KBM-7 (cell line): ENCODE data around the gene KCNK7.

Experiments used
- DNase-seq: peaks from one replicate; pipeline ENCODE4 v3.0.0-alpha.2; 2015
- in situ Hi-C: fragments of 300-500 bp; cut with MboI; formaldehyde crosslinking; loops from 2 replicates; pipeline ENCODE4 v1.14.3; 2020; ENCODE audit warnings: low sequenced_read_pairs, low pct_unique_long_range_greater_than_20kb, mixed read lengths

Gene KCNK7

DNA sequence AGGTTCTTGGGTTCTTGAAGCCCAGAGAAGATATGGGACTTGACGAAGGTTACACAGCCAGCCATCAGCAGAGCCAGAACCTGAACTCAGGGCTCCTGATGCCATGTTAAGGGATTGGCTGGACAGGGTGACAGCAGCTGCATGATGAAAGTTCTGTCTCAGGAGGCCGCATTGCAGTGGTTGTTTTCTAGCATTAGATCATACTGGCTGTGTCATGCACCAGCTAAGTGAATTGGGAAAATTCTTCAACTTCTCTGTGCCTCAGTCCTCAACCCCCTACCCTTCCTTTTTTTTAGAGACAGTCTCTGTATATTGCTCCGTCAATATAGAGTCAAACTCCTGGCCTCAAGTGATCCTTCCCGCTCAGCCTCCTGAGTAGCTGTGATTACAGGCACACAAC, 32.0 kb downstream of the KCNK7 start:
- in situ Hi-C loops = no loop called here
- no peak for DNase-seq

DNA sequence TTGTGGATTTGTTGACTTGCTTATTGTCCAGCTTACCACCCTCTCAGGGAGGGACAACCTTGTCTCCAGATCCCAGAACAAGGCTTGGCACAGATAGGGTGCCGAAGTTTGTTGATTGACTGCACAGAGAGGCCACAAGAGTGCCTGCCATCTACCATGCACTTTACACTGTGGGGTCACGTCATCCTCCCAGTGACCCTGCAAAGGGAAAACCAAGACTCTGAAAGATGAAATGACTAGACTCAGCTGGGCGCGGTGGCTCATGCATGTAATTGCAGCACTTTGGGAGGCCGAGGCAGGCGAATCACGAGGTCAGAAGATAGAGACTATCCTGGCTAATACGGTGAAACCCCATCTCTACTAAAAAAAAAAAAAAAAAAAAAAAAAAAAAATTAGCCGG, 32.8 kb downstream of the KCNK7 start:
- in situ Hi-C loops = no loop called here

DNA sequence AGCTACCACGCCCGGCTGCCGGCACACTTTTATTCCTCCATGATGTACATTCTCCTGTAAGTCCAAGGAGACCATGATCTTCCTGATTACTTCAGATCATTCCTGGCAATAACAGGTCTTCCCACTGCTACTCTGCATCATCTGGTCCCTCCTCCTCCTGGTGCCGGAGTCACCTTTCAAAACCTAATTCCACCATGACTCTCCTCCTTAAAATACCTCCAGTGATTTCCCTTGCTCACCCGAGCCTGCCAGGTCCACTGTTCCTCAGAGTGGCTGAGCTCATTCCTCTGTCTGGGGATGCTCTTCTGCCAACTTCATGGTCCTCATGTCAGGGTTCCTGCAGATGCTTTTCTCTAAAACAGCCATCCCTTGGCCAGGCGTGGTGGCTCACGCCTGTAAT, 33.6 kb downstream of the KCNK7 start:
- in situ Hi-C loops = no loop called here
- no peak for DNase-seq

More for the DNA sequence above, 32.8 kb downstream of the KCNK7 start:
- no peak for DNase-seq

DNA sequence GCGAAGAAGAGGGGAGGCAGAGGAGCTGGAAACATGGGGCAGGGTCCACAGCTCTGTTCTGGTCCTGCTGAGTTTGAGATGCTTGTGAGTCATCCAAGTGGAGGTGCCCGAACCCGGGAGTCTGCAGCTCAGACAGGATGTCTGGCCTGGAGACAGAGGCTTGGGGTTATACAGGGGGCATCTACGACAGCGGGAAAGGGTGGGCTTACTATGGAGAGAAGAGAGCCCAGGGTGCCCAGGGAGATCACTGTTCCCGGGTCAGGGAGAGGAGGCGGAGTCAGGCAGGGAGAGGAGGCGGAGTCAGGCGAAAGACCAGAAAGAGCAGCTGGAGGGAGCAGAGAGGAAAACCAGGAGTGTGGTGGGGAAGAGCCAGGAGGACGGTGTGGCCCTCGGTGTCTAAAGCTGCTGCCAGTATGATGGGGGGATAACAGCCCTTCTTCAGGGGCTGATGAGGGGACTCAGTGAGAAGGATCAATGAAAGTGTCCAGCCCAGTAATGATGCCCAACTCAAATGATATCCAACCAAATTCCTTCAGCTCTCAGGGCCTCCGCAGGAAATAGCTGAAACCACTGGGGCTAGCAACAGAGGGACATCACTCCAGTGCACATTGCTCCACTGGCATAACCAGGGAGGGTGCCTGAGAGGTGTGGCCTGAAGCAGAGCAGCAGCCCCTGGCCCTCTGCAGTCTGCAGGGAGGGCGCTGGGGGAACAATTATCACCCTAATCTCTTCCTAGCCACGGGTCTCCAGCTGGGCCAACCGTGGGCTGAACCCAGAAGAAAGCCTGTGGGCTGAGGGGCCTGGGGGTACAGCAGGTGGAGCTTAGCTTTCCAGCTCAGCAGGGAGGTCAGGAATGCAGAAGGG, 34.8 kb downstream of the KCNK7 start:
- in situ Hi-C loops = no loop called here
- no peak for DNase-seq

DNA sequence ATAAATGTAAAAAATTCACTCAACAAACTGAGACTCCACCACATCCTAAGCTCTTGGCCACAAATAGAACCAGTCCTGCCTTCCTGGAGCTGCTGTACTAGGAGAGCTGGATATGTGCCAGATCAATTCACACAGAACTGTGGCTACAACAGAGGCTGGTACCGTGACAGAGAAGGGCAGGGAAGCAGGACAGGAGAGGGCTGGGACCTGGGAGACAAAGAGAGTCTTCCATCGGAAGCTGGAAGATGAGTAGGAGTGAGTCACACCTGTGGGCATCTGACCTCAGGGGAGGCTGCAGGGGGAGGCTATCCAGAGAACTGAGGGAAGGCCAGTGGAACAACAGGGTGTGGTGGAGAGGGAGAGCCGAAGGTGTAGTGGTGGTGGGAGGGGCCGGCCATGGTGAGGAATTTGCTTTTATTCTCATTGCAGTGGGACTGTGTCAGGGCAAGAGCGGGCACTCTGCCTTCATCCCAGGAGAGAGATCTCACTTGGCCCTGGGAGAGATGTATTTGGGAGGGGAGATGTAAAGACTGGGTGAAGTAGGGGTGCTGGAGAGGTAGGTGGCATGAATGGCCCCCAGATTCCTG, 35.6 kb downstream of the KCNK7 start:
- in situ Hi-C loops = no loop called here
- no peak for DNase-seq

DNA sequence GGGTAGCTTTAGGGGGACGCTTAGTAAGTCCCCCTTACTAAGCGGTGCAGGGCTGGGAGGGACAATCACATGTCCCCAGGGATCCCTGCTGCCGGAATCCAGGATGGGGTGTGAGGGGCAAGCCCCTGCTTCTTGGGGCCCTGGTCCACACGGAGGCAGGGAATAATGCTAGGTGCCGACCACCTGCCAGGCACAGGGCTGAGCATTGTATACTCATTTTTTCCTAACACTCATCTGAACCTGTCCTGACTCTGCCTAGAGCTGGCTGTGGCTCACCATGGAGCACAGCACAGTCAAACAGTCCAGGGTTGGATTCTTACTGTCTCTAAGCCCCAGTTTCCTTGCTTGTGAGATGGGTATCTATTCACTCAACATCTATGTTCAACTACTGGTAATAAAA, 36.1 kb downstream of the KCNK7 start:
- in situ Hi-C loops = no loop called here
- no peak for DNase-seq

DNA sequence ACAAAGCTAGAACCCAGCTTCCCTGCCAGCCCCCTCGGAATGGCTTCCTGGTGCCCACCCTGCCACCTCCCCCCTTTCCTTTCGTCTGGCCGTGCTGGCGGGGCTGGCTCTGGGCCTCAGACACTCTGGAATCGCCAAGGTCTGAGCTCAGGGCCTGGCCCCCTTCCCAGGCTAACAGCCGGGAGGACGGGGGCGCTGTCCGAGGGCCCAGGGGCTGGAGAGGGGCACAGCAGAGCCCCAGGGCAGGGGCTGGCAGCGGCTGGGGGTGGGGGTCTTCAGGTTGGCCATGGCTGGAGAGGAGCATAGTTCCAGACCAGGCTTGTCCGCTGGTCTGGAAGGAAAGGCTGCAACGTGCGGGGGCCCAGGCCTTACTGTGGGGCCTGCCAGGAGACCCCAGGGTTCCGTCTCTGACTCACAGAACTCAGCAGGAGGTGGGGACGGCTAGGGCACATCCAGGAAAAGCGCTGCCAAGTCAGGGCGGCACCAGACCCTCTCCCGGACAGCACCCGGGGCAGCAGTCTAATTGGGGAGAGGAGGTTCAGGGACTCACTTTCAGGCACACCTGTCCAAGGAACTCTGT, 36.6 kb downstream of the KCNK7 start:
- no peak for DNase-seq
- in situ Hi-C loops = no loop called here

DNA sequence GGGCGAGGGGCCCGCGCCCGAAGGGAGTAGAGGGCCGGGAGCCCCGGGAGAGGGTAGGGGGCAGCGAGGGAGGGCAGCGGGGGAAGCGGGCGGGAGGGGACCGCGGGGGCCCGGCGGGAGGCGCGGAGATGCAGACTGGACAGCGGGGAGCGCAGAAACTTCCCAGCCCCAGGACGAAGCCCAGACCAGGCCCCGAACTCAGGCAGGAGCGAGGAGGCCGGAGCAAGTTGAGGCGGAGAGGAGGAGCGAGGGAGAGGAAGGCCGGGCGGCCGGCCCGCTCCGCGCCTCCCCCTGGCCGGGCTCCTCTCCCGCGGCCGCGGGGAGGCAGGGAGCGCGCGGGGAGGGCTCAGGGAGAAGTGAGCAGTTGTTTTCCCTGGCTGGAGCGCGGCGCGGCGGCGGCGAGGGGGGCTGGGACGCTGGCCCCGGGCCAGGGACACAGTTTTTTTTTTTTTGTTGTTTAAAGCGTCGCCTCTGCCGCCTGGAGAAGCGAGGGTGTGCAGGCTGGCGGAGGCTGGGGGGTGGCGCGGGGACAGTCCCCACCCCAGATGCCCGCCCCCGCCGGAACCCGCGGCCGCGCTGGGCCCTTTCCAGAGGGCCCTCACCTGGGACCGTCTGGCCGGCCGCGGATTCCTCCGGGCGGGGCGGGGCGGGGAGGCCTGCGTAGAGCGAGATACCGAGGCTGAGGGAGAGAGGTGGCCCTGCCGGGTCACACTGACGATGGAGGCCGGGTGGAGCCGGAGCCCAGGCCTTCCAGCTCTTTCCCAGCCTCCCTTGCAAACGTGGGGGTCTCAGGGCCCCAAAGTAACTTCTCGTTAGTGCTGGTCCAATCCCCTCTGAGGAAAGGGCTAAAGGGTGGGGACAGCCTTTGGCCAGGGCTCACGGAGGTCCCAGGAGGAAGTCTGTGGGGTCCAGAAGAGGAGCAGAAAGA, 37.3 kb downstream of the KCNK7 start, which contains the start of gene LTBP3:
LTBP3 (minus strand) TSS at position 358 of the 928 bp plus-strand sequence. CDS start 400 bp downstream, outside the sequence.
- peak; percentile 83 for DNase-seq
- in situ Hi-C loops = no loop called here

DNA sequence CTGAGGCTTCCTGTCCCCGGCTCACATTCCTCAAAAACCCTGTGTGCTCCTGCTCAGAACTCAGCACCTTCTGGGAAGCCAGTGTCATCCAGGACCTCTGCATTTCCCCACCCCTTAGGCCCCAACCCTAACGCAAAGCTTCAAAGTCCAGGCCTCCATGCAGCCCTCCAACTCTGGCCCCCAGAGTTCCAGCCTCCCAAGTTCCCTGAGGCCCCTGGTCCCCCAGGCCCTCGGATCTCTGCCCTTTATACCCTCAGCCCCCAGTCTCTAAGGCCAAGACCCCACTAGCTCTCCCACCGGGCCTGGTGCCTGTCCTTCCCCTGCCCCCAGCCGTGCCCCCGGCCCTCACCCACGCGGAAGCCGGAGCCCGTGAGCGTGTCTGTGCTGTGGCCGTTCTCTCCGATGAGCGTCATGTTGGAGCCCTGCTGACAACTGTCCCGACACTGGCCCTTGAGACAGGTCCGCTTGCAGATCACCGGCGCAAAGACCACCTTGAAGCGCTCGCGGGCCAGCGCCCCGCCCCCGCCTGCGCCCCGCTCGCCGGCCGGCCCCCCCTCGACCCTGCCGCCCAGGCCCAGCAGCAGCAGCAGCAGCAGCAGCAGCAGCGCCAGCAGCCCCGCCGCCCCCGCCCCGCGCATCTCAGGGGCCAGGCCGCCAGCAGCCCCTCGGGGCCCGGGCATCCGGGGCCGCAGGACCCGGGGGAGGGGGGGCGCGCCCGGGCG, 38.2 kb downstream of the KCNK7 start:
- in situ Hi-C loops = no loop called here

DNA sequence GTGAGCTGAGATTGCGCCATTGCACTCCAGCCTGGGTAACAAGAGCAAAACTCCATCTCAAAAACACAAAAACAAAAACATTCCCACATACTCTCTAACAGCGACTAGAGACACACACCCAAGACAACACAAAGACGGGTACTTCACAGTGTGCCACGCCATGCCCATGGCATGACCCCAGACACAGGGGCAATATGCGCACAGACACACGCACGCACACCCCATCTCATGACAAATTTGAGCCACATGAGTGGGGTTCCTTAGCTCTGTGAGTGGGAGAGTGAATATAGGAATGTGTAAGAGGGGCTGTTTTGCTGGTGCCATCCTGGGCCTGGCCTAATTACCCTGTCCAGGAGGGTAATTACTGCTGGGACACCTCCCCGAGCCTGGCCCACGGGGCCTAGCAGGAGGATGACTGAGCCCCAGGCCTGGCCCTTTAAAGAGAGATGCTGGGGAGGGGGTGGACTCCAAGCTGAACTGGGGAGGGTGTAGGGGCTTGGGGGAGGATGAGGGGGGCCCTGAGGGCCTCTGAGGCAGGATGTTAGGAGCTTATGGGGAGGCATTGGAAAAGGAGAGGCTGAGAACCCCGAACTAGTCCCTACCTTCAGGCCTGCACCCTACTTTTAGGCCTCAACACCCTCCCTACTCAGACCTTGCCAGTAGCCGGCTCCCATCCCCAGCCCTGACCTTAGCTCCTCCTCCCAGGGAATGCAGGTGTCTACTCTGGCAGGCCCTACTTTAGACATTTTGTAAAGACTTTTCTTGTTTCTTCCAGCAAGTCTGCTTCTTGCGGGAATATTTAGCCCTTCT, 38.9 kb downstream of the KCNK7 start:
- in situ Hi-C loops = no loop called here
- no peak for DNase-seq

More for the DNA sequence above, 38.2 kb downstream of the KCNK7 start:
- no peak for DNase-seq

DNA sequence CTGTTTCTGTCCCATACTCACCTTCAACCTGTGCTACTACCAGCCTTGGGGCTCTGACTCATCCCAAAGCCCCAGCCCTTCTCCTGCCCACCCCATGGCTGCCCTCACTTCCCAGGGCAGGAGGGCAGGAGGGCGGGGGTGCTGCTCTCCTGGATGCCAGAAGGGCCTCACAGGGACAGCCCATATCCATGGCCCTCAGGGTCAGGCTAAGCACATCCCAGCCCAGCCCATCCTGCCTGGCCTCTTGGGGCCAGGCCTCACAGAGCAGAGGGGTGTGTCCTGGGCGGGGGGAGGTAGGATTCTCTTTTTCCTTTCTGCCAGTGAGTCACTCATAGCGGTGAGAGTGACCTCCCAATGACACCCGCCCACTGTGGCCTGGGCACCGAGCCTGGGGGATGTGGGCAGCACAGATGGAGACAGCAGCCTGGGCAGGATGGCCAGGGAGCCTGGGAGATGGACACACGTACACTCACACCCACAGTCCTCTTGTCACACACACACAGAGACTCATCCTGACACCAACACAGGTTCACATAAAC, 39.8 kb downstream of the KCNK7 start:
- in situ Hi-C loops = no loop called here
- DNase-seq = no peak

DNA sequence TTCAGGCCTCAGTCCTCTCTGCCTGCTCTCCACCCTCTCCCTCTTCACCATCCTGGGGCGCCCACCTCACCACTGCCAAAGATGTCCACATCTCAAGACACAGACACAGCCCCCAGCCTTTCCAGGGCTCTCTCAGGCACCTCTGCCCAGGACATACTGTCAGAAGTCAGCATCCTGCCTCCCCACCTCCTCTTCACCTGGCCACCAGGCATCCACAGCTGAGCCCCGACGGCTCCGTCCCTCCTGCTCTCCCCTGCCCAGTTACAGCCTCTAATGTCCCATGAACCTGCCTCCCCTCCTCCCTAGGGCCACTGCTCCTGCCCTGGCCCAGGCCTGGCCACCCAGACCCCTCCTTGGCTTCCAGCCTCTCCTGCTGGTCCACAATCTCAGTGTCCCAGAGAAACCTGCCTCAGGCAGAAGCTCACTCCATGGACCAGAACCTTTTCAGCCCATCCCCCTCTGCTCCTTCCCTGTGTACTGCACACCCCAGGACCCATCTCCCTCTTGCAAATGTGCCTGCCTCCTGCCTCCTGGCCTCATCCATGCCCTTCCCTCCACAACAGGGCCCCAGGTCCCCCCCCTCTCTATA, 40.7 kb downstream of the KCNK7 start:
- DNase-seq = no peak
- in situ Hi-C loops = no loop called here

DNA sequence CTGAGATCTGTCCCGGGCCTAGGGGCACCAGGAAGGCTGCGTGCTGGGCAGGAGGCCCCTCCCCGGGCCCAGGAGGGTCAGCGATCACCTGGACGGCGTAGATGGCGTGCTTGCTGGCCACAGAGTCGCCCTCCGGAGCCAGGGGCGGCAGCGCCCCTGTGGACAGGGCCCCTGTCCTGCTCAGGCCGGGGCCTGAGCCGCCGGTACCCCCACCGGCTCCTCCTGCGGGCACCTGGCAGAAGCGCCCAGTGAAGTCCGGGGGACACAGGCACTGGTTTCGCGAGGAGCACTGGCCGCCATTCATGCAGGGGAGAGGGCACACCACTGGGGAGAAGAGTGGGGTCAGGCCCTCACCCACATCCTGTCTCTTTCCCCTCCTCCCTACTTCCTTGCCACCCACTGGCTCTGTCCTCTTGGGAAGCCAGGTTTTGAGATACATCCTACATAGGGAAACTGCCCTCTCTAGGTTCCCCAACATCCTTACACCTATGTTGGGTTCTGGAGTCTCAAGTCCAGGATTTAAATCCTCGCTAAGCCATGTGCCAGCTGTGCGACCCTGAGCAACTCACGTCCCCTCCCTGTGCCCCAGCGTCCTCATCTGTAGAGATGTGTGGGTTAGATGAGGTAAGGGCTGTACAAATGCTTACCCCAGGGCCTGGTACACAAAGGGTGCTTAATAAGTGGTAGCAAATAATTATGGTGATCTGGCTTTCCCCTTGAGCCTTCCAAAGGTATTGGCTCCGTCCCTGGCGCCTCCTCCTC, 41.4 kb downstream of the KCNK7 start:
- in situ Hi-C loops = no loop called here
- DNase-seq = no peak

DNA sequence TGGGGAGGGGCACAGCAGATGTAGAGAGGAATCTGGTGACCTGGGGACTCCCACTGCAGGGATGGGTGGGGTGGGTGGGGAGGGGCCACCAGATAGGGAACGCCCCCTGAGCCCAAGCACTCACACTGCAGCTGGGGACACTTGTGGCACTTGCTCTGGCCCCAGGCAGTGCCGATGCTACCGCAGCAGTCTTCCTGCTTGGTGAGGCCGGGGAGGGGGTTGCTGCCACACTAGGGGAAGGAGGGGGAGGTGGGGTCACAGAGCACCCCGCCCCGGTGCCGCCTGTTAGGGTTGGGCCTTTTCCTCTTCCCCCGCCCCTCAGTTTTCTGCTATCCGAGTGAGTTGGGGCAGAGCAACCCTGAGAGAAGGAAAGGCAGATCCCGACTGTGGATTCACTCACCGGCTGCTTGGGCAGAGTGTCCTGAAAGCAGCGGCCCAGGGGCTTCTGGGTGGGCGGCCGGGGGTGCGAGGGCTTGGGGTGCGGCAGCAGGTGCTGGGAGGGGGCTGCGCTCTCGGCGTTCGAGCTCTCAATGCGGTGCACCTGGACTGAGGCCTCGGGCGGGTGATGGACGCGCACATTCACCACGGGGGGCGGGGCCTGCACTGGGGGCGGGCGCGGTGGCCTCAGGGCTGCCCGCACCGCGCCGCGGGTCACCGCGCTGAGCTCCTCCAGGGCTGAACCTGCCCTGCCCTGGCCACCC, 42.1 kb downstream of the KCNK7 start:
- no peak for DNase-seq
- in situ Hi-C loops = no loop called here

DNA sequence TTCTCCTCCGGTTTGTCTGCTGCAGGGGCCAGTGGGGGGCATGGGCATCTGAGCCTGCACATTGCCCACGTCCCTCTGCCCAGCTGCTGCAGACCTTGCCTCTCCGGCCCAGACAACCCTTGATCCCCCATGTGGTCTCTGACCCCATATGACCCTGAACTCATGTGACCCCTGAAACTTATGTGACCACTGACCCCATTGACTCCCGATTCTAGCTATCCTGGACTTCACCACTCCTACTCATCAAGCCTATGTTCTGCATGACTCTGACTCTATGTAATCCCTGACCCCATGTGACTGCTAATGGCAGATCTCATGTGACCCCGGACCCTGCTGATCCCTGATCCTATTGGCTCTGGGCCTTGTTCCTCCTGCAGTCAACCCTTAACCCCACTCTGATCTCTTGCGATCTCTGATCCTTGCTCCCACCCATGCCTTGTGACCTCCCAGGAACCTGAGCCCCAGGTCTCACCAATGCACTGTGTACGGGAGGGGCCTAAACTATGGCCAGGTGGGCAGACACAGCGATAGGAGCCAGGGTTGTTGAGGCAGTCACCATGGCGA, 43.1 kb downstream of the KCNK7 start:
- in situ Hi-C loops = no loop called here
- DNase-seq = no peak
